NCI-H1694 (cell line): ENCODE data around the gene N4BP2L2.

Source experiments
- DNase-seq: peaks from one replicate; lab custom pipeline; 2025; lab: John Stamatoyannopoulos, UW

Gene N4BP2L2

DNA sequence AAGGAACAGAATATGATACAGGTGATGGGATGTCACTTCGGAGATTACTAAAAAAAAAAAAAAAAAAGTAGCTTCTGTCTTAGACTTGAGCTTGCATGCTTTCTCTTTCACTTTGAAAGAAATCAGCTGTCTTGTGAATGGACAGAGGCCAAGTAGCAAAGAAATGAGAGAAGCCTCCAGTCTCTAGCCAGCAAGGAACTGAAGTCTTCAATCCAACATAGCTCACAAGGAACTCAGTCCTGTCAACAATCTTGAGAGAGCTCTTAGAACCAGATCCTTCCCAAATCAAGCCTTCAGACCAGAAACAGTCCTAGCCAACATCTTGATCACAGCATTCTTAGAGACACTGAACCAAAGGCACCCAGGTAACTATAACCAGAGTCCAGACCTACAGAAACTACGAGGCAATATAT is 7.7 kb downstream of the N4BP2L2 start:
- no peak for DNase-seq

DNA sequence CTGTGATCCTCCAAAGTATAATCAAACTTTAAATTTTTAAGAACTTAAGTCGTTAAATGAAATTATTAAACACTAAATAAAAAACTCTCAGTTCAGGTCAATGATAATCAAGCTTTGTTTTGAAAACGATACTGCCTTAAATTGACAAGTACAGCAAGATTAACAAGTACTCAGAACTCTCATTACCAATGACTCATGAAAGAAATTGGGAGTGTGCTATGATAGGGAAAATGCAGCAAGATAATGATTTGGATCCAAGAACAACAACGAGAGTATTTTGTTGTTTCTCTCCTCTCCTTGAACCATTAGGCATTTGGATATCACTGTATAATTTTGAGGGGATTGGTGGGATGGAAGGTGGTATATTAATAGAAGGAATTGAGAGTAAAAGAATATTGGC is 10.2 kb downstream of the N4BP2L2 start:
- DNase-seq = no peak

DNA sequence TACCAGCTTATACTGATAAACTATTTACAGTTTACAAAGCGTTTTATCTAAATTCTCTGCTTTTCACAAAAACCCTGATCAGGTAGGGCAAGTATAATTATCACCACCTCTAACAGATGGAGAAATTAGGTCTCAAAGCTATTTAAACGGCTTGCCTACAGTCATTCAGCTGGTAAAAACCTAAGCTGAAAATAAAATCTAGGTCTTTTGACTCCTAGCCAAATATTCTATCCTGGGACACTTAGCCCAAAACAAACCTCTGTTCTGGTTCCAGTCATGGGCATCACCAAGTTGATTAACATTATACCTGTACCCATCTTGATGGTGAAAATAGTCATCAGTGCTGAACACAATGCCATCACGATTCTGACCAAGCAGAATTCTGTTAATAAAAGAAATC is 11.4 kb downstream of the N4BP2L2 start:
- no peak for DNase-seq

DNA sequence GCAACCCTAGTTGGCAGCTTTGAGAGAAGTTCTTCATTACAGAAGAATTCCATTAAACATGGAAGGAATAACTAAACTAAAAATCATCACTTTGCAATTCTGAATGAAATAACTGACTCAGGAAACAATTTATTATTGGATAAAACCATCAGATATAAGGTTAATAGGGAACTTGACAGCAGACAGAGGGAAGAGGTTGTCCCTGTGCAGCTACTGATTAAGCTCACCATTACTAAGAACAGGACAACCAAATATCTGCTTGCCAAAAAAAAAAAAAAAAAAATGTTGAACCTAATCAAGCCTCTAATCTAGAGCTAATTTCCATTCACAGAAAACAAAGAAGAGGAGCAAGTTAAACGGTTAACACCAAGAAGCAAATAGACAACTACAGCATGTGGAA is 12.8 kb downstream of the N4BP2L2 start:
- no peak for DNase-seq

DNA sequence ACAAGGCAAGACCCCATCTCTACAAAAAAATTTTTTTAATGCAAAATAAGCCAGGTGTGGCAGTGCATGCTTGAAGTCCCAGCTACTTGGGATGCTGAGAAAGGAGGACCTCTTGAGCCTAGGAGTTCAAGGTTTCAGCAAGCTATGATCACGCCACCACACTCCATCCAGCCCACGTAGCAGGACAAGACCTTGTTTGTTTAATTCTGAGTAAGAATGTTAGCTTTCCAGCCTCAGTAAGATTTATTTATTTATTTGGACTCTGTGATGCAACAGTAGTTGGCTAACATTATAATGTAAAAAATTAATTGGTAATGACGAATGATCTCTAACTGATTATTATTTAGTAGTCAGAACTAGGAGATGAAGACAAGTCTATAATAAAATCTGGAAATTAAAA is 23.3 kb downstream of the N4BP2L2 start:
- DNase-seq = no peak

DNA sequence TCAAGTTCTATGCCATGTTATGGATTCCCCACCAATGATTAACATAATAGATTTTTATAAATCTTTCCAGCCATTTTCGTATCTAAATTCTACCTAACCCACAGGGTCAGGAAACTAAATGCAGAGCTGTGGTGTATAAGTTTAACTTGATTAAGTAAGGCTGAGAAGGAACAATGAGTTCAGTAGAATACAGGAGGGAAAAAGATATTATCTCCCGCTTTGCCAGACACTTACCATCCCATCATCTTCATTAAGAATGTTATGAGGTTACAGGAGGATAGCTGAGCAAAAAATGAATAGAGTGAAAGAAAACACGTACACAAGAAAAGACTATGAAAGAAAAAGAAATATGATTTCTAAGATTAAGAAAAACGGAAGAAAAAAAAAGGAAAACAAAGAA is 27.1 kb downstream of the N4BP2L2 start:
- no peak for DNase-seq

DNA sequence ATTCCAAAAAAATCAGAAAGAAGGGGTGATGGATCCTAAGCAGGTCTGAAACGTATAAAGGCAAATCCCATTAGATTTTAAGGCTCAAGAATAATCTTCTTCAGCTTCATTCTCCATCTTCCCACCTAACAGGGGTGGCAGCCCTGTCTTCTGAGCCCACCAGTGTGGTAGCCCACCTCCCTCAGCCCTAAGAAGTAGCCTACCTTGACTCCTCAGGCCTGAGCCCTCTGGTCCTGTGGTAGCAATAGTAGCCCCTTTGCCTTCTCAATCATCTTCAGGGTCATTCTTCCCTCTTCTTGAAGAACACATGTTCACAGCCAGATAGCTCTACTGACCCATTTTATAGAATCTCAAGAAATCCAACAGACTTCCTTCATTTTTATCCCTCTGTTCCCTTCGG is 33.7 kb downstream of the N4BP2L2 start:
- DNase-seq = no peak

DNA sequence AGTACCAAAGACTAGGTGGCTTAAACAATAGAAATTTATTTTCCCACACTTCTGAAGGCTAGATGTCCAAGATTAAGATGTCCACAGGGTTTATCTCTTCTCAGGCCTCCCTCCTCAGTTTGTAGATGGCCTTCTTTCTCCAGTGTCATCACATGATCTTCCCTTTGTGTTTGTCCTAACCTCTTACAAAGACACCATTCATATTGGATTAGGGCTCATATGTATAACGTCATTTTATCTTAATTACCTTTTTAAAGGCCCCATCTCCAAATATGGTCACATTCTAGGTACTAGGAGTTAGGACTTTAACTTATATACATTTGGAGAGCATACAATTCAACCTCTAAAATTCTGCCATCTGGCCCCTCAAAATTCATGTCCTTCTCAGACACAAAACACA is 34.3 kb downstream of the N4BP2L2 start:
- DNase-seq = no peak

DNA sequence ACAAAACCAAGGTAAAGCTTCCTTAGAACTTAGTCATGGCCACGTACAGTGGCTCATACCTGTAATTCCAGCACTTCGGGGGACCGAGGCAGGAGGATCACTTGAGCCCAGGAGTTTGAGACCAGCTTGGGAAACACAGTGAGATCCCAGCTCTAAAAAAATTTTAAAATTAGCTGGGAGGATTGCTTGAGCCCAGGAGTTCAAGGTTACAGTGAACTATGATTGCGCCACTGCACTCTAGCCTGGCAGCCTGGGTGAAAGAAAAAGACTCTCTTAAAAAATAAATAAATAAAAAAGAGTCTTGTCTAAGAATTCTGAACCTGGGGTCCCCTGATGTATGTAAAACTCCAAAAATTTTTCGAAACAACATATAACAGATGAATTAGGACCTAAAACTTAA is 34.9 kb downstream of the N4BP2L2 start:
- DNase-seq = no peak

DNA sequence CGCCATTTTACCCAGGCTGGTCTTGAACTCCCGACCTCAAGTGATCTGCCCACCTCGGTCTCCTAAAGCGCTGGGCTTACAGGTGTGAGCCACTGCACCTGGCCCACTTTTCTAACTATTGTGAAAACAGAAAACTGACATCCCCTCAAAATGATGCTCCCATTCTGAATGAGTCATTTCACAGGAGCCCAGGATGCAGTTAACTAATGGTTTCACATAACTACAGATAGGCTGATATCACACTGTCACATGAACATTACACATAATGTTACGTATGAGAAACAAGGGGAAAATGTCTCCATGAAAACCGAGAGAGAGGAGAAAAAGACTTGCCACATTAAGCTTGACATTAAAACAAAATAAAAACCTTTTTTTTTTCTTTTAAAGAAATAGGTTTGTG is 37.5 kb downstream of the N4BP2L2 start:
- DNase-seq = no peak

DNA sequence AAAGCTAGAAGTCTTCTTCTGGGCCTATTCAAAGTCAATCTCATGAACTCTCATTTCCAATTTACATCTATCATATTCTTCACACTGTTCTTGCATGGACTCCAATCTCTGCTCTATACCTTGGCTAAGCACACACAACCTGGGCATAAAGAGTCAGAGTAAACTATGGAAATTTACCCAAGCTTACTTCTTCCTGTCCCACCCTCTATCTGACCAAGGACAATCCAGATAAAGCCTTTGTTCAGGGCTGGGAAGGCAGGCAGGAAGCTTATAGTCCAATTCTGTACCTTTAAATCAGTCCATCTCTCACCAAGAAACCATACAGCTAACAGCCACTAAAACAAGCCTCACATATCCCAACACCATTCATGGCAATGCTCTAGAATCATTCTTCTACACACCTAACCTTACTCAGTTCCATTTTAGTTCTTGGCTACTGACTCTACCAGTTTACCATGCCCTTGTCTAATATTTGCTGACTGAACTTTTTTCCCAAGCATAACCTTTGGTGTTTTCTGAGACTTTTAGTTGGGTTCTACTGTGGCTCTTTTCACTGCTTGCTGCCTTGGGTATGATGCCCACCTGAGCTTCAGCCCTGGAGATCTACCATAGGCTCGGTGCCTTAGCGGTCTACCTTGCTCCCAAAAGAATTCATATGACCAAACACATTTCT is 38.9 kb downstream of the N4BP2L2 start:
- no peak for DNase-seq

DNA sequence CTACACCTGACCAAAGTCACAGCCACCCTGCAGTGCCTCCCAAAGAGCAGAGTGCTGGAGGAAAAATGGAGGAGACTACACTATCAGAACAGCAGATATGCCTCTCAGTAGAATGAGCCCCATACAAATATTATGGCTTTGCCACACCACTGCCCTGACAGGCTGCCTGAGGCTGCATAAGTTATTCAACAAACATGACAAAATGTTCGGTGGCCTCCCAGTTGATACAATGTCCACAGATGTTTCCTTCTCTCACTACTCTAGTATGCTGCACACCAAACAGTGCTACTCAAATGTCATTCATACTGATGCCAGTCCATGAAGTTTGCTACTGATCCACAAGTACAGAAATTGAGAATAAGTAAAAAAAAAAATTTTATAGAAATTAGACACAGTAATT is 41.0 kb downstream of the N4BP2L2 start:
- no peak for DNase-seq

DNA sequence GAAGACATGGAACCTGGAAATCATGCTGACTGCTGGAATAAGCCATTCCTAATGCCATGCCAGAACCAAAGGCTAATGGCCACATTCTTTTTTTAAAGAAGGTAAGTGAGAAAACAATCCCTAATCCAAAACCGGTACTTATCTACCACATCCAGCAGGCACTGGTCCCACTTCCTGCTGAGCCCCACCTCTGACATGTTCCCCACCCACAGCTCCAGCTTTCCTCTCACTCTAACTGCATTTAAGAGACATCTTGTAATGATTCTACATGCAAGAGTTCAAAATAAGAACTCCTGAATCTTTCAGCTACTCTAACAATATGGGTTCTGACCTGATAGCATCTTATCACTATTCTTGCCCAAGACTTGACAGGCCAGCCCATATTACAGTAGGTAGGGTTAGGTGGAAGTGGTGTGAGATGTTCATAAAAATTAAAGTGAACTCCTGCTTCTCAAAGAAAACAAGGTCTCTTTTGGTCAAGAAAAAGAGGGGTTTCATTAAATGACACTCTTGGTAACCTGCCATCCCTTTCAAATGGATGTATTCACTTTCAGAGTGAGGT is 41.9 kb downstream of the N4BP2L2 start:
- DNase-seq = no peak

DNA sequence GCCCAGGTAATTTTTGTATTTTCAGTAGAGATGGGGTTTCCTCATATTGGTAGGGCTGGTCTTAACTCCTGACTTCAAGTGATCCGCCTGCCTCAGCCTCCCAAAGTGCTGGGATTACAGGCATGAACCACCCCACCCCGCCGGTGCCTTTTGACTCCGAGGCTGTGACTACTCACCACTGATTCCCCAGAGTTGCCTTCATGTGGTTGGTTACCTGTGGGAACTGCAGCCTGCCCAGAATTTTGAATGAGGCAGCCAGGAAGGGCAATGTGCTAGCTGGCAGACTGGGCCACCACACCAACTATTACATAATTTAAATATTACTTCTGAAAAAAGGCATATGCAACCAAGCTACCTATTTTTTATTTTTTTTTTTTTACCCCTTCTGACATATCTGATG is 42.8 kb downstream of the N4BP2L2 start:
- DNase-seq = no peak

DNA sequence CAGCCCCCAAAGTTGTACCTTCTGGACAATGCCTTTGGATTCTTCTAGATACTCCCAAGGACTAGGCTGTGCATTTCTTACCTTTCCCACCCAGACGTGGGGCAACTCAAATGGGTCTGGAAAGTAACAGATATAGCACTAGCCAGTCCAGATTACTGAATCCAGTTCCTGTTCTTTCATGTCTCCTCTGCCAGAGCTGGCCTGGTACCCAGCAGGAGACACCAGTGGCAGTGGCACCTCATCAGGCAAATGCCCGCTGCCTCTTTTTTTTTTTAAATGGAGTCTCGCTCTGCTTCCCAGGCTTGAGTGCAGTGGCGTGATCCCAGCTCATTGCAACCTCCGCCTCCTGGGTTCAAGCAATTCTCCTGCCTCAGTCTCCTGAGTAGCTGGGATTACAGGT is 43.2 kb downstream of the N4BP2L2 start:
- DNase-seq = no peak

DNA sequence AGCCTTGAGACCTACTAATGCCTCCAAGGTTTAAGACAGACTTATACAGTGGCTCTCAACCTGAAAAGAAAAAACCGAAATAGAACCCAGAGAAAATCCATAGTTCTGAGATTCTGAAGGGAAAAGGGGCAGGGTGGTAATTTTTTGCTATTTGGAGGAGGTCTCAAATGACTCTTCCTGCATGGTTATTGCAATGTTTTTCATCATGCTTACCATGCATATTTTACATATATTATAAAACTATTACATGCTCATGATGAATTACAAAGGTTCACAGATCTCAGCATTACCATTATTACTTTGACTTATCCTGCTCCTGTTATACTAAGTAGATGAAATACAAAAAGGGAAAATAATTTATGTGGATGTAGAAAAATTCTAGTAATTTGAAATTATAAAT is 47.6 kb downstream of the N4BP2L2 start:
- DNase-seq = no peak

DNA sequence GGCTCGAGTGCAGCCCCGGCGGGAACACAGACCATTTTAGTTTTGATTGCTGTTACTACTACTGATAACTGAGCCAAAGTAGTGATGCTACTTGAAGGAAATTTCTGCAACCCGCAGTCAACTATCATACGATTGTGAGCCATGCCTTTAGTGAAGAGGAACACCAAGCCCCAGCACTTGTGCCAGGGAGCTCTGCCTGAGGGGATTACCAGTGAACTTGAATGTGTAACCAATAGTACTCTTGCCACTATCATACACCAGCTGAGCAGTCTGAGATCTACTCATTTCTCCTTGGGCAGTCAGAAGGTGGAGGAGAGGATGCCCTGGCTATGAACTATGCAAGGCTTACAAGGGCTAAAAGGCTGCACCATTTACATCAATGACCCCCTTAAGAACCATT is 61.7 kb downstream of the N4BP2L2 start:
- no peak for DNase-seq

DNA sequence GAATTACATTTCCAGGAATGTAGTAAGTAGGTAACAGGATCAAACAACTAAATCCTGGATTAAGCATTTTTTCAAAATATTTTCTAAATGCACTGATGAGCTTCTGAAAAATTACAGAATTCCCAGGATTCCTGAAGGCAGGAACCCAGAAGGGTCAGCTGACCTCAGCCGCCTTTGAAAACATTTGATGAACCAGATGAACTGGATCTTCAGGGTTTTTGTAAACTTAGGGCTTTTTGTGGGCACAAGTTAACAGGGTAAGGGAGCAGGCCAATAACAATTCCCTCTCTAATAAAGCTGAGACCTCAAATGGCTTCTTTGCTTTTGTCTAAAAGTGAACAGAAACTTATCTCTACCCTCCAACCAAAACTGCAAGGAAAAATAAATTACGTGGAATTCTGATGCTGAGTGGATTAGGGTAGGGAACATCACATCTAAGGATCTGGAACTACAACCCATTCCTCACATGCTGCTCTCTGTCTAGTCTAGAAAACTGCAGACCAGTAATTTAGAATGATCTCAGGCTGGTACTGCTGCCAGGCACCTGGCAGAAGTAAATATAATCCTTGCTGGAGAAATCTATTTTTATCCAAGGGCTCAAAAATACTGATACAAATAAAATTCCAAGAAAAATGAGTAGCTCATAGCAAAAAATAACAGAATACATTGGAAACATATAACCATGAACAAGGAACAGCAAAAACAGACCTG is 62.4 kb downstream of the N4BP2L2 start:
- no peak for DNase-seq

DNA sequence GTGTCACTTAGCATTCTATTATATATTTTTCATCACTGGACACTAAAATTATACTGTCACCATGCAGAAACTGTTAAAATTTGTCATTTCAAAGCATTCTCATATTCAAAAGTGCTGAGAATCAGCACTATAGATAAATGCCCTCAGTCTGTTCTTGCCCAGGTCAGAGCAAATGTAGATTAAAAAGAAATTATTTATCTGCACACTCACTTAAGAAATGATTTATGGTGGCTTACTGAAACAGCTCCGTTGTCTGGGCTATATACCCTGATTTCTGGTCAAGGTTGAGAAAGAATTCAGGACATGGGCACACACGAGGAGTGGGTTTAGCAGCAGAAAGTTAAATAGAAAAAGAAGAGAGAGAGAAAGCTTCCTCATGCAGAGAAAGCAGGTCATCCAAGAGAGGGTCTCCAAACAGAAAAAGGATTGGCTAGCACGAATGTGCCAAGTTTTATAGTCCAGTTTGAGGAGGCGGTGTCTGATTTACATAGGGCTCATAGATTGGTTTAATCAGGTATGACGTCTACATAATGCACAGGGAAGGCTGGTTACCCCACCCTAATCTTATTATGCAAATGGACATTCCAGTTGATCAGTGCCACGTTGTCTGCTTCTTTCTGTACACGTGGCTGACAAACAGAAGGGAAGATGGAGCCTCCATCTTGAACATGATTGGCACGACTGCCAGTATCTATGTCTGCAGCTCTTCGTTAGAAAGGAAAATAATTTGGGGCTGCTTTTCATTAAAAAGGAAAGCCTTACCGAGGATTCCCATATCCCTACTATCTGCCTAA is 63.4 kb downstream of the N4BP2L2 start:
- no peak for DNase-seq

DNA sequence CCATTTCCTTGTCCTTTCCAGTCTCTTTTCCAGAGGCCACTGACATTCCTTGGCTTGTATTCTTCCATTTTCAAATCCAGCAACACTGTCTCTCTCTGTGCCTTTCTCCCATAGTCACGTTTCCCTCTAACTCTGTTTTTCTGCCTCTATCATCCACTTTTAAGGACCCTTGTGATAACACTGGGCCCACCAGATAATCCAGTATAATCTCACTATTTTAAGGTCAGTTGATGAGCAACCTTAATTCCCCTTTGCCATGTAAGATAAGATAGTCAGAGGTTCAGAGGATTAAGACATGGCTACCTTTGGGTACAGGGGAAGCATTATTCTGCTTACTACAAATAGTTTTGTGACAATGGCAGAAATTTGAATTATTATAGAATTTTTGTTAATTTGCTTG is 64.9 kb downstream of the N4BP2L2 start:
- no peak for DNase-seq

DNA sequence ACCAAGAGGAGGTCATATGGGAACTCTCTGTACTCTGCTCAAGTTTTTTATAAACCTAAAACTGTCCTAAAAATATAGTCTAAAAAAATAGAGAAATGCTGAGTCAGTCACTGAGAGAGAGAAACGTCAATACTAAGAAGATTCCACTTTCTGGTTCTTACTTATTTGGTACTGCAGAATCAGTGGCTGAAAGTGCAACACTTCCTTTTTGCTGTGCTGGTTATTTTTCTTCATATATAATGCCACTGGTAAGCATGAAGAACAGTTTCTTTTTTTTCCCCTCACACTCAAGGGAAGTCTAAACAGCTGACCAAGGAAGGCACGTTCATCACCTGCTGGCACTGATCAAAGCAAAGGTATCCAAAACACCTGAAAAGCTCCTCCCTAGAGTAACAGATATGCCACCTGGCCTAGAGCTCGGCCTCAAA is 66.4 kb downstream of the N4BP2L2 start:
- no peak for DNase-seq

DNA sequence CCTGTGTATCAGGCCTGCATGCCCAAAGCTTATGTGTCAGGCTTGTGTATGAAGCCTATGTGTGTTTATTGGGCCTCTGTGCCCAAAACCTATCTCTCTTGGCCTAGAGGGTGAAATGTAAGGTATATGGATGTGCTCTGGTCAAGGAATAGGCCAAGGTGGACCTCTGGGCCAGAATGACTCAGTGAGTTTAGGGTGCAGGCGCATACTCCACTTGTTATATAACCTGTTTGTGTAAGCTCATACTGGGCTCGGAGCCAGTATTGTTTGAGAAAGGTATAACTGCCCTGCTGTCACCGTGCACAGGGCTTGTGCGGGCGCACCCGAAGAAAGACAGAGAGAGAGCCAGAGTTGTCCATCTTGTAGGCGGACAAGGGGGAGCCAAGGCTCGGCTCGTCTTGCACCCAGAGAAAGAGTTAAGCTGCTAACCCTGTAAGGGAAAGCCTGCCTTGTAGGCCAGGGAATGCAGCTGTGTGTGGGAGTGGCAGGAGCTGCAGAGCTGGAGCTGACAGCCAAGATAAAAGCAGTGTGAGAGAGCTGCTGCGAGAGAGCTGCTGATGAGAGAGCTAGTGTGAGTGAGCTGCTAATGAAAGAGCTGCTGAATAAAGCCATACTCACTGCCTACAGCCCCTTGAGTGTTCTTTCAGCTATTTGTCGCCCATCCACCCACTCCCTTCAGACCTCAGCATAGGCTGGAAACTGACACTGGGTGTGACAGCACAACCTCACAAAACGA is 67.2 kb downstream of the N4BP2L2 start:
- no peak for DNase-seq
